Stimulated activated CD8-positive, alpha-beta memory T cell treated with anti-CD3 and anti-CD28 coated beads, Interleukin-2, amount 100 ng/mL, for 48 hours (primary cell): ENCODE results near the gene P3H1.
"Not testable (repeated sequence)": the region's sequence is repeated elsewhere in the genome, so short reads cannot be mapped to it uniquely, and the experiment has no call there.

Experiments
- DNase-seq, 2 donors: peaks; one replicate each; pipeline ENCODE4 v3.0.0-alpha.2; 2020; ENCODE audit warnings: low read depth in 2 of 2

P3H1 gene

GRCh38 chr1:42730988-42731387, 35.8 kb downstream of the P3H1 start:
- peak; percentile 30 to 51 for DNase-seq

- DNase-seq = no peak
These were observed 36.8 kb downstream of the P3H1 start for GRCh38 chr1:42730002-42730401.

- DNase-seq = not testable (repeated sequence)
These were observed 41.0 kb downstream of the P3H1 start for GRCh38 chr1:42725820-42726219.

GRCh38 chr1:42723511-42723910, 43.3 kb downstream of the P3H1 start:
- DNase-seq = no peak

GRCh38 chr1:42722403-42722802, 44.4 kb downstream of the P3H1 start:
- not testable (repeated sequence) for DNase-seq

- DNase-seq = no peak
These were observed 44.9 kb downstream of the P3H1 start for GRCh38 chr1:42721926-42722325.

- DNase-seq = no peak
These were observed 46.0 kb downstream of the P3H1 start for GRCh38 chr1:42720868-42721267.

GRCh38 chr1:42714441-42714840, 52.4 kb downstream of the P3H1 start:
- not testable (repeated sequence) for DNase-seq

GRCh38 chr1:42713293-42713692, 53.5 kb downstream of the P3H1 start:
- DNase-seq = no peak

GRCh38 chr1:42712808-42713207, 54.0 kb downstream of the P3H1 start:
- DNase-seq = not testable (repeated sequence)

GRCh38 chr1:42703888-42704464, 62.9 kb downstream of the P3H1 start:
- no peak for DNase-seq

GRCh38 chr1:42700006-42700405, 66.8 kb downstream of the P3H1 start:
- no peak for DNase-seq

GRCh38 chr1:42698081-42698813, 68.6 kb downstream of the P3H1 start:
- DNase-seq = no peak
